SK-N-SH (cell line): ENCODE data around the gene CCDC102A.

ENCODE experiments used
- CTCF ChIP-seq: fragments of 200-600 bp; sonication (generic); IDR thresholded peaks from 2 replicates; pipeline ENCODE4 v1.6.1; 2017; ENCODE audit warnings: antibody characterized with exemption, mild to moderate bottlenecking, moderate library complexity
- EP300 ChIP-seq, 2 experiments: IDR thresholded peaks; 2 replicates each; pipeline versions ENCODE4 v1.4.0 to v1.6.1; 2012; ENCODE audit warnings: borderline replicate concordance in 1 of 2, low read depth in 1 of 2, low read length in 1 of 2
- JUND ChIP-seq: IDR thresholded peaks from 2 replicates; pipeline ENCODE4 v1.4.0; 2012
- POLR2AphosphoS5 ChIP-seq: IDR thresholded peaks from 2 replicates; pipeline ENCODE4 v1.6.1; 2012; ENCODE audit warnings: low read depth, low read length
- USF1 ChIP-seq: IDR thresholded peaks from 2 replicates; pipeline ENCODE4 v1.4.0; 2012; ENCODE audit warnings: low read depth, borderline replicate concordance

GRCh38 chr16:57551057-57551456 lies 14.7 kb upstream of the CCDC102A start:
- no peak for TF ChIP-seq USF1
- no peak for TF ChIP-seq EP300 (IDR thresholded peaks at IDR 0.05; ENCODE audit: borderline replicate concordance in 1 of 2, low read depth in 1 of 2, low read length in 1 of 2)
- no peak for TF ChIP-seq CTCF
- no peak for TF ChIP-seq POLR2AphosphoS5
- TF ChIP-seq JUND: no peak
